Measurements from ENCODE around the gene UCHL5. TPM values are rescaled to one million over a fixed set of nuclear protein-coding genes. Genes with fewer than 3 reads are reported as not detected.

UCHL5 gene
- polyA plus RNA-seq, 4 donors = 39.1 to 49.2 (median 43.2) TPM

DNA sequence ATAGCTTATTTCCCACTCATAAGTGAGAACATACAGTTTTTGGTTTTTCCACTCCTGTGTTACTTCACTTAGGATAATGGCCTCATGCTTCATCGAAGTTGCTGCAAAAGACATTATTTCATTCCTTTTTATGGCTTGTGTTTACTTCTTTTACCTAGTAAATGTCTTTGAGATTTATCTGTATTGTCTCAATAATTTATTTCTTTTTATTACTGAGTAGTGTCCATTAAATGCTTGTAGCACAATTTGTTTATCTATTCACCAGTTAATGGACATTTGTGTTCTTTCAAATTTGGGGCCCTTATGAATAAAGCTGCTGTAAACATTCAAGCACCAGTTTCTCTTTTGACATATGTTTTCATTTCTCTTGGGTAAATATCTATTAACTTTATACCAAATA, 86.0 kb downstream of the UCHL5 start:
- no peak for DNase-seq (ENCODE audit: low read depth in 4 of 4, low spot score in 2 of 4)

DNA sequence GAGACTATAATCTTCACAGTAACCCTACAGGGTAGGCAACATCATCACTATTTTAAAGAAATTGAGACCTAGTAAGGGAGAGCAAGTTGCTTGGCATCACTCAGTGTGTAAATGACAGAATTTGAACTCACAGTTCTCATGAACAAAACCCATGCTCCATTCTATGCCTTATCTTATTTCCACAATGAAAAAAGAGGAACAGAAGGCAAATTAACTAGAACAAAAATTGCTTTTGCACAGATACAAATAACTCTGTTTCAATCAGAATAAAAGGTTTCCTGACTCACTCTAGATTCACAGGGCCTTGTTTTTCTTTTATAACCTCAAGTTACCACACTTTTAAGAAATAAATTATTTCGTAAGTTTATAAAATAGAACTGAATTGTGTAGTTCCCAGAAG, 90.1 kb downstream of the UCHL5 start:
- no peak for DNase-seq (ENCODE audit: low read depth in 4 of 4, low spot score in 2 of 4)

DNA sequence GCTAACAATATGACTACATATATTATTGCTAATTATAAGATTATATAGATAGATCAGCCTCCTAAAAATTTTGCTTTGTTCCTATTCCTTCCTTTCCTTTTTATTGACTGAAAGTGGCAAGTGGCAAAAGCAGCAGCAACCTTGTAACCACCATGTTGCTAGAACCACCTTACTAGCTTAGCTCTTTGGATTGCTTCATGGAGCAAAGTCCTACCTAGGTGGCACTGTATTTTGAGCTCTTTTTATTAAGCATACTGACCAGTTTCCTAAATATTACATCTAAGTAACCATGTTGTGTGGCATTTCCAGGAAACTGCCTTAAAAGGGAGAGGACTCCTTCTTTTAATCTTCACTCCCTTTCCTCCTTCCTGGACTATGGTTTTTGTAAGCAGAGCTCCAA, 90.8 kb downstream of the UCHL5 start:
- DNase-seq (ENCODE audit: low read depth in 4 of 4, low spot score in 2 of 4) = no peak

DNA sequence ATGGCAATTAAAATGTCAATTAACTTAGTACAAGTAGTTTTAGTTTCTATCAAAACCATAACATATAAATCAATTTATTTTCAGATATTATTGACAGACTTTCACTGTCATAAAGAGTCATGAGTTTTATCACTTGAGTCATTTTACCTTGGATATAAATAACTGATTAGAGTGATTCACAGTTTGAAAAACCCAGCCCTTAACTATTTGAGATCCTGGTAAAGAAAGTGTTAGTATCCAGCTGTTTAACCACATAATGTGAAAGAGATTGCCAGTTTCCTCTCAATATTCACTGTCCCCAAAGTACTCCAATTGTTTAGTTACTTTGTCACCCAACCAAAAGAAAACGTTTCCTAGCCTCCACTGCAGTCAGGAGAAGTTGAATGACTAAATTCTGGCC, 91.3 kb downstream of the UCHL5 start:
- no peak for DNase-seq (ENCODE audit: low read depth in 4 of 4, low spot score in 2 of 4)

DNA sequence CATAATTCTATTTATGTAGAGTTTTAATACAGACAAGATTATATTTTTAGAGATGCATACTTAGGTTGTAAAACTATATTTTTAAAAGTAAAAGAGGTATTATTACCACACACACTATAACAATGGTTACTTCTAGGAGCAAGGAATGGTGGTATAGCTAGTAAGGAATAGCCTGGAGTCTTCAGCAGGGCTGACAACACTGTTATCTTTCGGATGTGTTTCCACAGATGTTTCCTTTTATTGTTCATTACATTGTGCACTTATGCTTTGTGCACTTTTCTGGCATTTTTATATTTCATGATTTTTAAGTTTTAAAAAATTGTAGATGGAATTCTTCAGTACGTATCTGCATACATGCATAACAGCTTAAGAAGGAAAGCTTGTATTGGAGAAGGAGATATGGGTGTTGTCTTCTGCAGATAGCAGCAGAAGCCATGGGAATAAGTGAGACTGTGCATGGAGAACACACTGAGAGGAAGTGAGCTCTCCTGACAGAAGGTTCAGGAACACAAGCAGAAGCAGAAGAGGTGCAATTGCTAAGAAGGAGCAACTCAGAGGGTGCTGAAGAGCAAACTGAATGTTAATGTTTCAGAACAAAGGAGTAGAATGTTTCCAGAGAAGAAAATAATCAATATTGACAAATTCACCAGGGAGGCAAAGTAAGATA, 91.8 kb downstream of the UCHL5 start:
- DNase-seq (ENCODE audit: low read depth in 4 of 4, low spot score in 2 of 4) = no peak

DNA sequence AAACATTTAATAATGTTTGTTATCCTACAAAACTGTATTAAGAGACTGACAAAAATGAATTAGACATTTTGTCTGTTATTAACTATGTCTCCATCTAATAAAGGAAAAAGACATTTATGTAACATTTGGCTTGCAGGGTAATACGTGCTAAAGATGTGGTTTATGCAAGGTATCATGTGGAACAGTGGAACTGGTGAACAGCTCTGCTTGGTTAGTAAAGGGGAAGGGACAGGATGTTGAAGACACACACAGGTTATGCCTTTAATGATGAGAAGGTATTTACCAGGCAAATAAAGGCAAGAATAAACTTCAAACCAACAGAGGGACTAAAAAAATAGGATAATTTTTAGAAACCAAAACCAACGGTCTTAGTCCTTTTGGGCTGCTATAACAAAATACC, 93.1 kb downstream of the UCHL5 start:
- DNase-seq (ENCODE audit: low read depth in 4 of 4, low spot score in 2 of 4) = no peak

DNA sequence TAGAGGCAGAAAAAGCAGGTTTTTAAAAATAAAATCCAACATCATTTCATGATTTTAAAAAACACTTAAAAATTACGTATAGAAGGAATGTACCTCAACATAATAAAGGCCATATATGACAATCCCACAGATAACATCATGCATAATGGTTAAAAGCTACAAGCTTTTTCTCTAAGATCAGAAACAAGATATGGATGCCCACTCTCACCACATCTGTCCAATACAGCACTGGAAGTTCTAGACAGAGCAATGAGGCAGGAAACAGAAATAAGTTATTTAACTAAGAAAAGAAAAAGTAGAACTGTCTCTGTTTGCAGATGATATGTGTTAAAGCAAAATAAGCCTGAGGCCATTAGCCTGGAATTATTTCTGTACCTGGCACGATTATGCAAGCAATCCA, 96.3 kb downstream of the UCHL5 start:
- DNase-seq (ENCODE audit: low read depth in 4 of 4, low spot score in 2 of 4) = no peak

Other genes with a start within 250 kb of the UCHL5 start
- 10 to 100 TPM; 36.1 to 57.2 (median 39.0) TPM for gene RO60, start 252 bp upstream of the UCHL5 start, polyA plus RNA-seq (ENCODE audit: insufficient read length in 4 of 4)
- gene GLRX2, start 46.1 kb upstream of the UCHL5 start, polyA plus RNA-seq (ENCODE audit: insufficient read length in 4 of 4) = 10 to 100 TPM; 12.2 to 13.7 (median 12.2) TPM
- gene CDC73, start 62.7 kb upstream of the UCHL5 start, polyA plus RNA-seq (ENCODE audit: insufficient read length in 4 of 4) = 10 to 100 TPM; 40.1 to 49.3 (median 45.5) TPM
- gene B3GALT2, start 127.3 kb upstream of the UCHL5 start, polyA plus RNA-seq (ENCODE audit: insufficient read length in 4 of 4) = 10 to 100 TPM; 11.9 to 22.3 (median 17.2) TPM